AML-193 (cell line): ENCODE measurements around the gene BLMH.
A peak's percentile ranks its signal among the peaks of the same experiment; 100 is the strongest.

ENCODE experiments used
- DNase-seq, 2 experiments: peaks; one replicate each; lab custom pipeline; 2025; lab: John Stamatoyannopoulos, UW

The BLMH gene

DNA sequence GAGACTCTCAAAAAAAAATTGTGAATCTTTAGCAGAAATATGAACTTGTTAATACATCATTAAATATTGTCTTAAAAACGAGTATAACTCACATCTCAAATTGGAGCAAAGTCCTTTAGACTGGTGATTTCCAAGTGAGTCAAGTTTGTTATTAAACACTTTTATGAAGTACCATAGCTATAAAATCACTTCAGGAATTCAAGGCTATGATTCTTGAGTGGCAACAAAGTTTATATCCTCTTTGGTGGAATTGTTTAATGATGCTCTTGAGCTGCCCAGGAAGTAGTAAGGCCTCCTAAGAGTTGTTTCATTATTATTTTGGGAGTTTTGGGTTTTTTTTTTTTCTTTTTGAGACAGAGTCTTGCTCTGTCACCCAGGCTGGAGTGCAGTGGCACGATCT lies 16.7 kb upstream of the BLMH start:
- DNase-seq: no peak

GRCh38 chr17:30304778-30305177 lies 13.0 kb upstream of the BLMH start:
- no peak for DNase-seq

GRCh38 chr17:30302241-30302640 lies 10.5 kb upstream of the BLMH start:
- DNase-seq: no peak

DNA sequence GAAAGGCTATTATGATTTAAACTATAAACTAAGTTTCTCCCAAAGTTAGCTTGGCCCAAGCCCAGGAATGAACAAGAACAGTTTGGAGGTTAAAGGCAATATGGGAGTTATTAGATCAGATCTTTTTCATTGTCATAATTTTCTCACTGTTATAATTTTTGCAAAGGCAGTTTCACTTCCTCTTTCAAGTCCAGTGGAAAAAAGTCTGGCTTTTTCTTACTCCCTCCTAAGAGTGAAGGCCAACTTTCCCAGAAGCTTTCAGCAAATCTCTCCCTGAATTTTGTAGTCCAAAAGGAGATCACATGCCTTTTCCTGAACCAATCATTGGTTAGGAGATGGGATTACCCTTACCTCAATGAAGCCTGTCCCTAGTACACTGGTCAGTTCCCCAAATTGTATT lies 9.1 kb upstream of the BLMH start:
- peak; percentile 10 to 19 for DNase-seq

DNA sequence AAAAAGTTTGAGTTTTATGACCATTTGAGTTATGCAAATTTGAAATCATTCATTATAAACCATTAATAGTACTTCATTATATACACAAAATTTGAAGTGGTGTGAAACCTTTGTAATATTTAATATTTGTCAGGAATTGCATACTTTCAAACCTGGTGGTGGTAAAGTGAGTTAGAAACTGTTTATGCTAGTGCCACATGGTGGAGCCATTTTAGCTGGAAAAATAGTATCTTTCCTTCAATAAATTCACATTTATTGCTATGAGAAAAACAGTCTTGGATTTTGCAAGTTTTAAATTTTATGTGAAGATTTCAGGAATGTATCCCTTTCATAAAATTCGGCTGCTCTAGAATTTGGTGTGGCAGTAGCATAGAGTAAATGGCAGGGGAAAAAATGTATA lies 7.3 kb upstream of the BLMH start:
- DNase-seq: peak; percentile 14 to 23

DNA sequence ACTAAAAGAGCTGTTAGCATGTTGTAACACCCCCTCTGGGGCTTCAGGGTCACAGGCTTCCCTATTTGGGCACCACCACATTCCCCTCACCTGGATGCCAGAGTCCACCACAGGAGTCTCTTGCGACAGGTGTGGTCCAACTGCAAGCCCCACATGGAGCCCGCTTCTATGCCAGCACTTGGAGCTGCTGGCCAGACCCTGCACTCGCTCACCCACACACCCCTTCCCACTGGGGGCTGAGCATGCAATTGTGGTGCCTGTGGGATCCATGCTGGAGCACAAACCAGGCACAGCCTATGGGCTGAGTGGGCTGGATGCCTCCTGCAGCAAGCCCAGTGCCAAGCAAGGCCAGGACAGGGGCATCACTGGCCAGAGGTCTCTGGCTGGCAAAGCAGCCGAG lies 6.0 kb upstream of the BLMH start:
- DNase-seq: no peak

- no peak for DNase-seq
Measured at GRCh38 chr17:30296499-30297080, 4.8 kb upstream of the BLMH start.

DNA sequence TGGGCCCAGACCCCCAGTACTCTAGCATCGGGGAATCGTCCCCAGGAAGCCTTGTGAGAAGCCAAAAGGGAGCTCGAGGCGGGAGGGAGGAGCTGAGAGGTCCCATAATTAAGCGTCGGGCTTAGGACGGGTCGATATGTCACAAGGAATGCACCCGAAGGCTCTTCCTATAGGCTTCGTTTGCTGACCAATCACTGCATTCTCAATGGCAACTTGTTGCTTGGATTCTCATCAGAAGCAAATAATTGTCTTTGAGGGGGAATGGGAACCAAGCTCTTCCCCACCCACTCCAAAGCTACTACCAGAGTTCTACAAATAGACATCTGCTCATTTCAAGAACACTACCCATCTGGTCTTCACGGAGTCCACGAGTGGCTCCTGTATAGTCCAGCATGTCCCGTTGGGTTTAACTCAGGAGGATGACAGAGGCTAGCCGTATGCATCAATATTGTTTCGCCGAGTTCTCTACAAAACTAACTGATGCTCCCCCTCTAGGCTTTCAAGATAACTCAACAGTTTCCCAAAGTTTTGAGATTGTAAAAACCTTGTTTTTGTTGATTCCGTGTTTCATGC lies 628 bp upstream of the BLMH start:
- peak in 1 of 2 experiments; percentile 9 for DNase-seq

- peak in 1 of 2 experiments; percentile 30 for DNase-seq
Measured at GRCh38 chr17:30290696-30291542, 825 bp downstream of the BLMH start.

- DNase-seq: no peak
Measured at GRCh38 chr17:30290077-30290476, 1.7 kb downstream of the BLMH start.

- no peak for DNase-seq
Measured at GRCh38 chr17:30279156-30279555, 12.6 kb downstream of the BLMH start.

DNA sequence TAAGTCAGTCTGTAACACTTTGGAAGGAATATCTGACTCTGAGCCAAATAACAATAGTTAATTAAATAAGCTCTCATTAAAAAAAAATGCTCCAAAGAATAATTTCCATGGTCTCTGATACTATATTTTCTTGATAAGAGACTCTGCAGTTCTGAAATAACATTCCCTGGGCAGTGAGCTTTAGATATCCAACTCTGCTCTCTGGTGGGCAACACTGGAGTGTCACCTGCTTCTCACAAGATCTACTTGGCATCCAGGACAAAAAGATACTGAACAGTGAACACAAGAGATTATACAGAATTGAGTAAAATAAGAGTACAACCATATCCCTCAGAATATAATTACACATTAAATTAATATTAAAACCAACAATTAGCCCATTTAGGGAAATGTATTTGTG lies 13.7 kb downstream of the BLMH start:
- DNase-seq: peak; percentile 19 to 62

DNA sequence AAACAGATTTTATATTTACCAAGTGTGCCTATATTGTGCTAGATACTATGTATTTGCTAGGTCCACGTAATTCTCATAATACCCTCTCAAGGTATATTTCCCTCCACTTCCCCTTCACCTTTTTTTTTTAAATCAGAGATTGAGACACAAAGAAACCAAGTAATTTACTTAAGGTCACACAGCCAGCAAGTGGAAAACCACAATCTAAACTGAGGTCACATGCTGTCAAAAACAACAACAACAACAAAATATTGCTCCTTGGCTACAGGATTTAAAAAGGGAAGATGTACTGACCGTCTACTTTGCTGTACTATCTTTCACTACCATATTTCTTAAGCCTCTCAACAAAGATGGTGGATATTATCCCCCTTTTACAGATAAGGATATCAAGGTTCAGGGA lies 15.8 kb downstream of the BLMH start:
- no peak for DNase-seq

- no peak for DNase-seq
Measured at GRCh38 chr17:30274887-30275286, 16.9 kb downstream of the BLMH start.

DNA sequence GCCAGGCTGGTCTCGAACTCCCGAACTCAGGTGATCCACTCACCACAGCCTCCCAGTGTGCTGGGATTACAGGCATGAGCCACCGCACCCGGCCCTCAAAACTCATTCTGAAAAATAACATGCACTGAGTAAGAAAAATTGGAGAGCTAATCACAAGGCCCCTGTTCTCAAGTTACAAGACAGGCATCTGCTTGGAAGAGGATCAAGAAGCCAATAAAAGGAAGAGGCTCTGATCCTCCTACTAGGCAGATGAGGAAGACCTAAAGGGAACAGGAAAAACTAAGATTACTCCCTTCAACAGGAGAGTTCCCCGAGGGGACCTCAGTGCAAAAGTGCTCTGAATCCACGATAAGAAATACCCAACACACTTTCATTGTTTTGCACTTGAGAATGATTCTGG lies 18.4 kb downstream of the BLMH start:
- no peak for DNase-seq

DNA sequence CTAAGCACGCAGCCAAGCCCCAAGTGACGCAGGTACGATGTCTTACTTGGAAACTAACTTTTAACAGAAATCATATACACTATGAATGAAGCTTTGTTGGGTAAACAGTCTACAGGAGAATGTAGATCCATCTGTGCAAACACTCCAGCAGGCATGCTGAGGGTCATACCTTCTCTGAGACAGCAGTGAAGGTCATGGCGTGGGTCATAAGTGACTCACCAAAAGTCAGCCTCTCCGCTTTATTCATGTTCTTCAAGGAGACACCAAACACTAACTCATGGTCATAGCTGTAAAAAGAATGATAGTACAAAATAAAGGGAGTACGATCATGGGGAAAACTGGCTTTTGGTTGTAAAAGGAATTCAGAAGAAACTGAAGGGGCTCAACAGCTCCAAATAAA lies 20.6 kb downstream of the BLMH start:
- no peak for DNase-seq

GRCh38 chr17:30267625-30268024 lies 24.1 kb downstream of the BLMH start:
- DNase-seq: no peak

DNA sequence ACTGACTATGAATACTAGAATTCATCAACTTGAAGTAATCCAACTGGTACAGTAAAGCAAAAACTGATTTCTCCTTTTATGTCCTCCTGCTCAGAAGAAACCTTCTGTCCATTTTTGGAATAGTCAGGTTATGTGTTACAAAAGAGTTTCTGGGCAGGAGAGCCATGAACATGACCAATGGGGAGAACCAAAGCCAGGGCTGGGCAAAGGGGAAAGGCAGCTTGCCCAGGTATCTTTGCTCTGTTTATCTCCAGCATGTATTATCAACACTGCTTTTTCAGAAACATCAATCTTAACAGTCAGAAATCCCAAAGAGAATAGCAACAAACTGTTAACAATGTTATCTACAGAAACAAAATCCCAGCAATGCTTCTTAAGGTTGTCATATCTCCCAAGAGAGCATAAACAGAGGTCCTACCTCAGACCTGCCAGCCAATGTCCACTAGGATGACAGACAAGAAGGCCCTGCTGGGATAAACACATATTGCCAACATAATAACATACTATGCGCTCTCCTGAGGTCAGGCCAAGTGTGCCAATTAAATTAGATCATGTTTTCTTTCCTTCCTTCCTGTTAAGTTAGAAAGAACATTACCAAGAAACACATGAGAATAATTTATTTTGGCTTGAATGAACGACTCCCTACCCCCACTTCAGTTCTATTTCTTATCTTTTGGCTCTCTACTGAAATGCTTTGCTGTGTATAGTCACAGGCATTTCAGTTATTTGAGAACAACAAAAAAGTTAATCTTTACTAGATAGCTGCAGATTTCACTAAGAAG lies 28.0 kb downstream of the BLMH start:
- no peak for DNase-seq

DNA sequence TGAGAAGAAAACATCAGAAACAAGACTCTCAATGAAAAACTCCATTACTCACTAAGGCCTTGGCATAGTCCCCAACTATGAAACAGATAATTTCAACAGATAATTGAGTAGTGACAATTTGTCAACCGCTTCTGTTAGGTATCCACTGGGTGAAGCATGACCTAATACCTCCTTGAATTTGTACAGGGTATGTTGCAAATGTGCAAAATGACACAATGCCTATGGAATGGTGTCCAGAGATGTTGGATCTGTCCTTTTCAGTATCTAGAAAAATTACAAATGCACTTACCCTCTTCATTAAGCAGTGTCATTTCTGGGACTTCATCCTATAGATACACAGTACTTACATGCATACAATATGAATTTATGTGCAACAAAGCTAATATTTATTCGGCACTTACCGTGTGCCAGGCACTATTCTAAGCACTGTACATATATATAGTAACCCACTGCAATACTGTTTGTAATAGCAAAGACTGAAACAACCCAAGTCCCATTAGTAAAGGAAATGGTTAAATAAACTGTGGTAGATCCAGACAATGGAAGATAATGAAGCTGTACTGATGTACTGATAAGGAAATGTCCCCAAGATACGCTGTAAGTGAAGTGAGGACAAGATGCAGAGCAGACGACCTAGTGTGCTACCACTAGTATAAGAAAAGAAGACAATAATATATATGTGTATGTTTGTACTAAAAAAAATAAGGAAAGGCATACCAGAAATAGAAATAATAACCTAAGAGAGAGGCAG lies 34.8 kb downstream of the BLMH start:
- DNase-seq: no peak

DNA sequence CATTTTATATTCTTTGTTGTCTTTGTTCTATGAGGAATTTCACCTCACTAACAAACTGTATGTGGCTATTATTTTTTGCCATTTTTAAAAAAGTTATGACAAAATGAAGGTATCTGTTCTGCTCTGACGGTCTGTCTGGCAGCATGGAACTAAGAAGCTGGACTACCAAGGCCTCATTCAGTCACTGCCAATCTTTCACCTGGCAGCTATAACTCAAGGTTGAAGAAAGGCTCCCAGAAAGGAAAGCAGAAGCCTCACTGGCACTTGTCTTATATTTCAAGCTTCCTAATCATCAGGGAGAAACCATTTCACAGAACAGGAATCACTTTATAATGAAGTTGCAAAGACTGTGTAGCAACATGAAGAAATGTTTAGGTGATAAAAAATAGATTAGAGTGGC lies 37.6 kb downstream of the BLMH start:
- DNase-seq: no peak

- DNase-seq: no peak
Measured at GRCh38 chr17:30253312-30253711, 38.4 kb downstream of the BLMH start.

- no peak for DNase-seq
Measured at GRCh38 chr17:30251931-30252330, 39.8 kb downstream of the BLMH start.
